Measurements from ENCODE around the gene TEAD1. TPM values are rescaled to one million over a fixed set of nuclear protein-coding genes. Genes with fewer than 3 reads are reported as not detected.

Gene TEAD1
- total and polyA plus RNA-seq, 9 of the 15 experiments (the other 6 are each of a cell fraction or from before 2014, with no cell fraction given), result 1.7 to 17.7 (median 10.8) TPM

GRCh38 chr11:12625438-12626071, 48.7 kb upstream of the TEAD1 start:
- no peaks in the 10 kb centered on the region for H3K36me3 ChIP-seq (ENCODE audit: control insufficient read depth, insufficient read depth, low read length)
- H3K9ac ChIP-seq (ENCODE audit: insufficient read depth in 1 of 2, low read depth in 2 of 2, low read length in 2 of 2), result no peak overlapping the region
- intact Hi-C loops (cut with micrococcal nuclease) (no loop called here), in situ Hi-C loops (cut with MboI) (no loop called here)
- 13% methylated on average over 4 of the region's 4 CpGs for WGBS (ENCODE audit: insufficient coverage, low coverage, missing lambda C conversion rate)
- CTCF ChIA-PET (ENCODE audit: low intra/inter-chr PET ratio), result no interaction called here
- peaks cover 2% of the 10 kb centered on the region; the same call in 1 of the 2 replicates for H3K9me3 ChIP-seq (replicated peaks; ENCODE audit: control insufficient read depth, insufficient read depth, low read depth, low read length)
- no peaks in the 10 kb centered on the region for H3K79me2 ChIP-seq (ENCODE audit: control insufficient read depth, insufficient read depth, low read length)
- POLR2A ChIA-PET, result interaction anchor here (0.6 to 1.2 kb wide), 2 partner anchors 23 to 259 kb away, joined by 3 read pairs; no protein-coding TSS in a partner anchor
- H3K27me3 ChIP-seq (ENCODE audit: control insufficient read depth in 2 of 2, insufficient read depth in 2 of 2, low read length in 2 of 2), result no peaks in the 10 kb centered on the region
- no TSS peak for BruUV-seq (replicated peaks)
- DNase-seq (ENCODE audit: extremely low read depth in 1 of 4, low spot score in 3 of 4) (peak in 1 of 4 experiments; percentile 31), ATAC-seq (peak; percentile 51; the same call in 1 of the 3 replicates), FAIRE-seq (peak; percentile 48)
- no peaks in the 10 kb centered on the region for H4K20me1 ChIP-seq (replicated peaks; ENCODE audit: control insufficient read depth, insufficient read depth, low read length)
- H3K4me2 ChIP-seq (ENCODE audit: insufficient read depth, low read length), result no peak overlapping the region
- H2AFZ ChIP-seq (ENCODE audit: low read depth, low read length), result peak overlapping the region; percentile 76
- H3K4me3 ChIP-seq, result no peak overlapping the region
- H3K4me1 ChIP-seq (replicated peaks in 1 of 2; ENCODE audit: control insufficient read depth in 2 of 2, insufficient read depth in 2 of 2, low read length in 2 of 2), result peaks cover 0 to 2% of the 10 kb centered on the region in 2 experiments; a peak in 2 of 5 replicates
- no peaks in the 10 kb centered on the region for H3K9me1 ChIP-seq (ENCODE audit: control insufficient read depth, insufficient read depth, low read length)
- peak overlapping the region; percentile 68; the same call in 2 of the 3 replicates for H3K27ac ChIP-seq (ENCODE audit: extremely low read depth, low read depth, low read length)
- peak; percentile 39; the same call in 1 of the 2 replicates for TF ChIP-seq JUND (IDR thresholded peaks at IDR 0.05; ENCODE audit: borderline replicate concordance, low read depth, low read length)
- peak; percentile 41; the same call in 1 of the 3 replicates for TF ChIP-seq JUND (tag; IDR thresholded peaks at IDR 0.05; ENCODE audit: borderline replicate concordance, low read depth, low read length)
- TF ChIP-seq ATF7 (IDR thresholded peaks at IDR 0.05), result 0 out of 2 replicates have a peak, but pooled peaks have one; percentile 9
- TF ChIP-seq, protein P1, sequence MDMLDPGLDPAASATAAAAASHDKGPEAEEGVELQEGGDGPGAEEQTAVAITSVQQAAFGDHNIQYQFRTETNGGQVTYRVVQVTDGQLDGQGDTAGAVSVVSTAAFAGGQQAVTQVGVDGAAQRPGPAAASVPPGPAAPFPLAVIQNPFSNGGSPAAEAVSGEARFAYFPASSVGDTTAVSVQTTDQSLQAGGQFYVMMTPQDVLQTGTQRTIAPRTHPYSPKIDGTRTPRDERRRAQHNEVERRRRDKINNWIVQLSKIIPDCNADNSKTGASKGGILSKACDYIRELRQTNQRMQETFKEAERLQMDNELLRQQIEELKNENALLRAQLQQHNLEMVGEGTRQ (CRISPR knock-in tag; IDR thresholded peaks at IDR 0.05), result no peak
- peak; percentile 72 for TF ChIP-seq ARID1B (IDR thresholded peaks at IDR 0.05)
- TF ChIP-seq PURB (CRISPR knock-in tag; IDR thresholded peaks at IDR 0.05; ENCODE audit: low read depth), result no peak
- TF ChIP-seq BACH1 (tag; IDR thresholded peaks at IDR 0.05), result peak; percentile 95
- TF ChIP-seq MAFG (tag; conservative IDR thresholded peaks at IDR 0.05), result peak; percentile 97
- peak; percentile 99 for TF ChIP-seq ZNF316 (IDR thresholded peaks at IDR 0.05)
- no peak for TF ChIP-seq RBM15 (IDR thresholded peaks at IDR 0.05; ENCODE audit: insufficient read depth, low read length)
- no peak for TF ChIP-seq ATF6 (CRISPR knock-in tag; IDR thresholded peaks at IDR 0.05)
- TF ChIP-seq CREM (IDR thresholded peaks at IDR 0.05; ENCODE audit: low read depth), result peak; percentile 66; the same call in 1 of the 2 replicates
- peak; percentile 55 for TF ChIP-seq FOSL1 (tag; conservative IDR thresholded peaks at IDR 0.05)
- no peak for TF ChIP-seq HOXB6 (CRISPR knock-in tag; IDR thresholded peaks at IDR 0.05; ENCODE audit: borderline replicate concordance)
- peak; percentile 96 for TF ChIP-seq NFE2 (IDR thresholded peaks at IDR 0.05; ENCODE audit: low read depth)
- TF ChIP-seq MECOM (CRISPR knock-in tag; IDR thresholded peaks at IDR 0.05), result no peak
- peak; percentile 92 for TF ChIP-seq SPI1 (IDR thresholded peaks at IDR 0.05; ENCODE audit: borderline replicate concordance, low read depth, low read length)
- TF ChIP-seq, protein P2, sequence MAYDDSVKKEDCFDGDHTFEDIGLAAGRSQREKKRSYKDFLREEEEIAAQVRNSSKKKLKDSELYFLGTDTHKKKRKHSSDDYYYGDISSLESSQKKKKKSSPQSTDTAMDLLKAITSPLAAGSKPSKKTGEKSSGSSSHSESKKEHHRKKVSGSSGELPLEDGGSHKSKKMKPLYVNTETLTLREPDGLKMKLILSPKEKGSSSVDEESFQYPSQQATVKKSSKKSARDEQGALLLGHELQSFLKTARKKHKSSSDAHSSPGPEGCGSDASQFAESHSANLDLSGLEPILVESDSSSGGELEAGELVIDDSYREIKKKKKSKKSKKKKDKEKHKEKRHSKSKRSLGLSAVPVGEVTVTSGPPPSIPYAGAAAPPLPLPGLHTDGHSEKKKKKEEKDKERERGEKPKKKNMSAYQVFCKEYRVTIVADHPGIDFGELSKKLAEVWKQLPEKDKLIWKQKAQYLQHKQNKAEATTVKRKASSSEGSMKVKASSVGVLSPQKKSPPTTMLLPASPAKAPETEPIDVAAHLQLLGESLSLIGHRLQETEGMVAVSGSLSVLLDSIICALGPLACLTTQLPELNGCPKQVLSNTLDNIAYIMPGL (CRISPR knock-in tag; IDR thresholded peaks at IDR 0.05), result no peak
